Prostate gland (tissue), 2 donors: ENCODE data around the gene LCN12. TPM values are rescaled to one million over a fixed set of nuclear protein-coding genes. Genes with fewer than 3 reads are reported as not detected.

ENCODE experiments used
- DNase-seq: peaks from one replicate; pipeline ENCODE4 v3.0.0-alpha.2; 2019; ENCODE audit warnings: low spot score
- H3K27ac ChIP-seq, 2 donors: fragments of 200-600 bp; sonication (generic); 2 replicates each; pipeline ENCODE4 v1.5.1; 2017 to 2019
- H3K27me3 ChIP-seq: fragments of 200-600 bp; sonication (generic); replicated peaks from 2 replicates; pipeline ENCODE4 v1.5.1; 2019; ENCODE audit not compliant: insufficient read depth
- H3K36me3 ChIP-seq, 2 donors: fragments of 200-600 bp; sonication (generic); 1 replicate in 1 of 2; 2 replicates in 1 of 2; pipeline versions ENCODE4 v1.5.1 to v1.8.1; 2017 to 2019
- H3K4me1 ChIP-seq: fragments of 200-600 bp; sonication (generic); replicated peaks from 2 replicates; pipeline ENCODE4 v1.5.1; 2019
- H3K4me3 ChIP-seq, 2 donors: fragments of 200-600 bp; sonication (generic); 2 replicates each; pipeline ENCODE4 v1.5.1; 2017 to 2019
- H3K9me3 ChIP-seq: fragments of 200-600 bp; sonication (generic); 2 replicates; pipeline ENCODE4 v1.5.1; 2017
- POLR2A ChIP-seq: fragments of 450-650 bp; IDR thresholded peaks from one replicate; pipeline ENCODE4 v1.6.1; 2016; ENCODE audit warnings: antibody characterized with exemption, mild to moderate bottlenecking
- POLR2AphosphoS5 ChIP-seq: sonication (generic); formaldehyde crosslinking; IDR thresholded peaks from one replicate; pipeline ENCODE4 v1.6.1; 2017; ENCODE audit warnings: antibody characterized with exemption
- WGBS: methylation state at CpG from one replicate; pipeline ENCODE4 v1.1.5; 2018; 5-methylcytosine and 5-hydroxymethylcytosine counted together
- intact Hi-C: fragments of 100-400 bp; cut with DNase I; formaldehyde crosslinking; loops from one replicate; pipeline ENCODE4 v1.14.2; 2022
- total RNA-seq, 2 donors: library from RNA; depleted of rRNA; stranded (reverse); fragments of >200 nt; gene quantifications; one replicate each; pipeline ENCODE4 v1.1.0, GENCODE V29; 2016
- TF ChIP-seq, protein P1 (sequence below), 4 experiments: fragments of 200-600 bp in 2 of 4; fragments of 450-650 bp in 2 of 4; sonication (generic) in 2 of 4; IDR thresholded peaks; 1 replicate in 3 of 4; 2 replicates in 1 of 4; pipeline ENCODE4 v1.5.1; 2016 to 2019; ENCODE audit warnings: antibody characterized with exemption in 4 of 4, mild to moderate bottlenecking in 2 of 4, moderate library complexity in 2 of 4

LCN12 gene
- total RNA-seq, 2 donors from 2014 or later = 4.1 to 13.7 TPM

DNA sequence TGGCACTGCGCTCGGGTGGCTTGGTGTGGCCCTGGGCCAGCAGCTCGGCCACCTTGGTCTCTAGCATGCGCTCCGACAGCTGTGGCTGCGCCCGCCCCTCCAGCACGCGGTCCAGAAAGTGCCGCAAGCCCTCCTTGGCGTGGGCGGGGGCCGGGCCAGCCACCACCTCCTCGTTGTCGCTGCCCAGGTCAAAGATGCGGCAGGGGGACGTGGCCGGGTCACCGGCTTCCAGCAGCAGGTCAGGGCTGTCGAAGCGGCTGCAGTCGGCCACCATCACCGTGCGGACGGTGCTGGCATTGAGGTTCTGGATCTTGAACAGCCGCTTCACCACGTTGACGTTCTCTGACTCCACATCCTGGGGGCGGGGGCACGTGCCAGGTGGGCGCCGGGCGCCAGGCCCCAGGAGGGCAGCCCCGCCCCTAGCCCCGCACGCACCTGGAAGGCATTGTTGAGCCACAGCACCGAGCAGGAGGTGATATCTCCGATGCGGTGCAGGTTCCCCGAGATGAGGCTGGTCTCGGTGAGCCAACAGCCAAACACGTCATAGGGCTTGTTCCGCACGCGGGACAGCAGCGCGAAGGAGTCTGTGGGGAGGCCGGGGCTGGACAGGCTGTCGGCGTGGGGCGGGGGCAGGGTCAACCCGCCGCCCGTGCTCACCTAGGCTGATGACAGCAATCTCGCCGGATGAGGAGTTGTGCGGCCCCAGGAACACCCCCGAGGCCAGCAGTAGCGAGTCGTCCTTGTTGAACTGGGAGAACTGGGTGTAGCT lies 9.8 kb upstream of the LCN12 start:
- no peak for TF ChIP-seq POLR2A
- 85% methylated on average over 33 of the region's 60 CpGs for whole genome bisulfite sequencing
- Histone ChIP-seq H3K4me3 (no peak overlapping the region), H3K27ac (no peak overlapping the region), H3K36me3 (peaks cover 21 to 26% of the 10 kb centered on the region in 2 donors), H3K9me3 (no peaks in the 10 kb centered on the region), H3K27me3 (no peaks in the 10 kb centered on the region), H3K4me1 (no peaks in the 10 kb centered on the region)
- intact Hi-C loops = no loop called here
- DNase-seq = no peak

- WGBS = 88% methylated on average over 5 of the region's 16 CpGs
- Histone ChIP-seq H3K36me3 (peaks cover 21 to 26% of the 10 kb centered on the region in 2 donors), H3K27ac (peak overlapping the region in 1 of 2 donors; percentile 91)
Observed at GRCh38 chr9:136942881-136943230, 9.2 kb upstream of the LCN12 start.

GRCh38 chr9:136943291-136944211 lies 8.5 kb upstream of the LCN12 start:
- intact Hi-C loops = no loop called here
- no peak for DNase-seq
- Histone ChIP-seq H3K36me3 (peaks cover 21 to 26% of the 10 kb centered on the region in 2 donors), H3K9me3 (no peaks in the 10 kb centered on the region), H3K4me3 (peak overlapping the region; percentile 75 to 81), H3K27me3 (no peaks in the 10 kb centered on the region), H3K27ac (peak overlapping the region; percentile 71 to 91), H3K4me1 (no peaks in the 10 kb centered on the region)
- TF ChIP-seq, protein P1, sequence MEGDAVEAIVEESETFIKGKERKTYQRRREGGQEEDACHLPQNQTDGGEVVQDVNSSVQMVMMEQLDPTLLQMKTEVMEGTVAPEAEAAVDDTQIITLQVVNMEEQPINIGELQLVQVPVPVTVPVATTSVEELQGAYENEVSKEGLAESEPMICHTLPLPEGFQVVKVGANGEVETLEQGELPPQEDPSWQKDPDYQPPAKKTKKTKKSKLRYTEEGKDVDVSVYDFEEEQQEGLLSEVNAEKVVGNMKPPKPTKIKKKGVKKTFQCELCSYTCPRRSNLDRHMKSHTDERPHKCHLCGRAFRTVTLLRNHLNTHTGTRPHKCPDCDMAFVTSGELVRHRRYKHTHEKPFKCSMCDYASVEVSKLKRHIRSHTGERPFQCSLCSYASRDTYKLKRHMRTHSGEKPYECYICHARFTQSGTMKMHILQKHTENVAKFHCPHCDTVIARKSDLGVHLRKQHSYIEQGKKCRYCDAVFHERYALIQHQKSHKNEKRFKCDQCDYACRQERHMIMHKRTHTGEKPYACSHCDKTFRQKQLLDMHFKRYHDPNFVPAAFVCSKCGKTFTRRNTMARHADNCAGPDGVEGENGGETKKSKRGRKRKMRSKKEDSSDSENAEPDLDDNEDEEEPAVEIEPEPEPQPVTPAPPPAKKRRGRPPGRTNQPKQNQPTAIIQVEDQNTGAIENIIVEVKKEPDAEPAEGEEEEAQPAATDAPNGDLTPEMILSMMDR (IDR thresholded peaks at IDR 0.05) = no peak
- TF ChIP-seq POLR2AphosphoS5 (no peak), POLR2A (no peak)
- 34% methylated on average over 31 of the region's 61 CpGs for WGBS

More at GRCh38 chr9:136942881-136943230, 9.2 kb upstream of the LCN12 start:
- TF ChIP-seq, protein P1 (IDR thresholded peaks at IDR 0.05) = no peak
- no peak for TF ChIP-seq POLR2AphosphoS5
- TF ChIP-seq POLR2A = no peak
- DNase-seq = no peak
- Histone ChIP-seq H3K27me3 (no peaks in the 10 kb centered on the region), H3K4me3 (peak overlapping the region in 1 of 2 donors; percentile 75), H3K4me1 (no peaks in the 10 kb centered on the region), H3K9me3 (no peaks in the 10 kb centered on the region)
- intact Hi-C loops = no loop called here

DNA sequence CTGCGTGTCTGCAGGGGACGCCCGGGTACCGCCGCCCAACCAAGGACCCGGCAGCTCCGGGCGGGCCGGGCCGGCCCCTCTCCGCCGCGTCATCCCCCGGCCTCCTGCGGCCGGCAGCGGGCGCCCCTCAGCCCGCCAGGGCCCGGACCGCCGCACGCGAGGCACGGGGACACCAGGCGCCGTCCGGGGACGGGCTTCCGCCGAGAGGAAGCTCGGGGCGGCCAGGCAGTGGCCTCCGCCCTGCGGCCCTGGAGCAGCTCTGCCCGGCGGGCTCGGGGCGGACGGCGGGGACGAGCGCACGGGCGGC lies 7.9 kb upstream of the LCN12 start:
- TF ChIP-seq POLR2A (no peak), POLR2AphosphoS5 (no peak)
- TF ChIP-seq, protein P1 (IDR thresholded peaks at IDR 0.05) = no peak
- H3K27ac ChIP-seq = peak overlapping the region; percentile 71 to 91
- H3K36me3 ChIP-seq = peaks cover 21 to 26% of the 10 kb centered on the region in 2 donors
- DNase-seq = no peak
- intact Hi-C loops = no loop called here
- WGBS = 1% methylated on average over 36 of the region's 45 CpGs
- no peaks in the 10 kb centered on the region for H3K4me1 ChIP-seq
- no peaks in the 10 kb centered on the region for H3K9me3 ChIP-seq
- H3K27me3 ChIP-seq = no peaks in the 10 kb centered on the region
- H3K4me3 ChIP-seq = peak overlapping the region; percentile 75 to 81

DNA sequence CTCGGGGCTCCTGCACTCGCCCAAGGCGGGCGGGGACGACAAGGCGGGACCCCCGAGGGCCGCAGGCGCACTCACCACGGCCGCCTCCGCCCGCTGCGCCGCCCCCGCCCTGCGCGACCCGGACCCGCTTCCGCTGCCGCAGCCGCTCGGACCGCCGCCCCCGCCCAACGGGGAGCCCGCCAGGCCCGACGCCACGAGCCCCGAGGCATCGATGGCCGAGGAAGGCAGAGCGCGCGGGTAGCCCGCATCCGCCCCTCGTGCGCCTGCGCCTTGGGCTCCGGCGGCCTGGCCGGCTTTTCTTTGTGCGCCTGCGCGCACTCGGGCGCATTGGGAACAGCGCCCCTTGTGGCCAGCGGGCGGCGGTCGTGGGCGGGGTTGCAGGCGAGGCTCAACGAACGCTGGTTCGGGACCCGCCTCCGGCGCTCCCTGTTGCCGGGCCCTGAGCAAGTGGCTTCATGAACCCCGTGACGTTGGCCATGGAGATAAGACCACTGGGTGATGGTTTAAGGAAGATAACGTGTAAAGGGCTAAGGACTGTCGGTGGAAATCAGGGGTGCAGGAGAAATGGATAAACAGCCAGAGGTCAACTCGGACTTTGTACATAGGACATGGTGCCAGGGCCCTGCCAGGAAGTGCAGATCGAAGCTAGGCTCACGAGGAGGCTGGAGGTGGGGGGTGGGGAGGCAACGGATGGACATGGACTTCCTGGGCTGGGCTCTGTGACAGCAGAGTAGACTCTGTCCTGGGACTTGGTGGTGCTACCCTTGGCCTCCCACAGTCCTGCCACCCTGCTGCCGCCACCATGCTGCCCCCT lies 7.3 kb upstream of the LCN12 start, which contains the start of the genes C8G and FBXW5:
Gene C8G (plus strand): TSS at position 725 of the 814 bp plus-strand sequence. CDS start 78 bp downstream, at position 803.
Gene FBXW5 (minus strand): TSS at position 220 of the 814 bp plus-strand sequence. CDS start 655 bp downstream, outside the sequence.
- Histone ChIP-seq H3K4me3 (peak within 1 kb of the TSS; percentile 75 to 81), H3K27ac (peak within 1 kb of the TSS; percentile 71 to 91), H3K36me3 (peaks cover 21 to 26% of the 10 kb centered on the region in 2 donors), H3K9me3 (no peaks in the 10 kb centered on the region), H3K27me3 (no peaks in the 10 kb centered on the region), H3K4me1 (no peaks in the 10 kb centered on the region)
- peak; percentile 91 for DNase-seq
- 12% methylated on average over 33 of the region's 74 CpGs for WGBS
- intact Hi-C loops = loop anchor here (5.0 kb wide), 1 partner anchor 152 kb away; the partner anchor contains the start of gene TMEM141
- TF ChIP-seq POLR2A (peak; percentile 48), POLR2AphosphoS5 (peak; percentile 95)
- TF ChIP-seq, protein P1 (IDR thresholded peaks at IDR 0.05) = peak; percentile 97 to 100 (median 100)
